HepG2 (cell line): ENCODE data around the gene S100A5. TPM values are rescaled to one million over a fixed set of nuclear protein-coding genes. Genes with fewer than 3 reads are reported as not detected.

Experiments
- ATAC-seq: fragments of 200-7000 bp; cut with Tn5 transposase; 3 replicates; pipeline ENCODE4 v1.9.1; 2020; ENCODE audit warnings: mild to moderate bottlenecking, moderate library complexity
- BruUV-seq: library from RNA; stranded (reverse); fragments of 400-500 nt; replicated peaks from 2 replicates; lab custom pipeline; 2021; lab: Mats Ljungman, UMichigan
- CTCF ChIA-PET: fragments of 300-600 bp; formaldehyde crosslinking; extraction: SDS; loops from one replicate; lab custom pipeline; 2021; ENCODE audit warnings: low total read pairs, inconsistent platforms, low intra/inter-chr PET ratio; lab: Yijun Ruan, JAX
- POLR2A ChIA-PET: fragments of 350-600 bp; sonication (Branson Sonifier 250); formaldehyde crosslinking; loops from one replicate; lab custom pipeline; 2020; ENCODE audit warnings: antibody characterized with exemption, inconsistent platforms; lab: Yijun Ruan, JAX
- DNase-seq: peaks from one replicate; pipeline ENCODE4 v3.0.0-alpha.2; 2015; ENCODE audit warnings: low spot score
- FAIRE-seq: peaks from 3 replicates; lab custom pipeline; 2011; peaks lifted over from hg19 to GRCh38; lab: Jason Lieb, UNC
- H2AFZ ChIP-seq: one replicate; pipeline ENCODE4 v1.6.1; 2011; ENCODE audit warnings: low read length, inconsistent platforms
- H3K27ac ChIP-seq: fragments of 300-600 bp; 3 replicates; pipeline ENCODE4 v1.8.0; 2011; ENCODE audit warnings: mixed run types, mild to moderate bottlenecking, mixed read lengths, low read length, inconsistent platforms; ENCODE audit not compliant: insufficient read depth; ENCODE audit errors: extremely low read length
- H3K27me3 ChIP-seq, 2 experiments: fragments of 200-600 bp in 1 of 2; 2 replicates in 1 of 2; 3 replicates in 1 of 2; pipeline versions ENCODE4 v1.6.0 to v1.8.0; 2011; ENCODE audit warnings: low read length in 2 of 2, mild to moderate bottlenecking in 2 of 2, moderate library complexity in 2 of 2, inconsistent platforms in 1 of 2; ENCODE audit not compliant: insufficient read depth in 2 of 2, control insufficient read depth in 1 of 2
- H3K36me3 ChIP-seq, 2 experiments: fragments of 200-600 bp in 1 of 2; replicated peaks in 1 of 2; 2 replicates in 1 of 2; 3 replicates in 1 of 2; pipeline versions ENCODE4 v1.5.1 to v1.8.0; 2011; ENCODE audit warnings: low read length in 2 of 2, inconsistent platforms in 1 of 2; ENCODE audit not compliant: insufficient read depth in 2 of 2, control insufficient read depth in 1 of 2
- H3K4me1 ChIP-seq: 2 replicates; pipeline ENCODE4 v1.5.1; 2012; ENCODE audit warnings: low read length, inconsistent platforms; ENCODE audit not compliant: insufficient read depth
- H3K4me2 ChIP-seq: 2 replicates; pipeline ENCODE4 v1.6.0; 2011; ENCODE audit warnings: low read depth, low read length, inconsistent platforms
- H3K4me3 ChIP-seq, 3 experiments: fragments of 200-600 bp in 1 of 3; sonication (generic), shearing (Covaris generic) in 1 of 3; replicated peaks in 1 of 3; 2 replicates each; pipeline ENCODE4 v1.5.1; 2011 to 2016; ENCODE audit warnings: low read length in 3 of 3, inconsistent platforms in 2 of 3, low read depth in 2 of 3, mild to moderate bottlenecking in 2 of 3, control low read depth in 1 of 3, mixed read lengths in 1 of 3; ENCODE audit not compliant: insufficient read depth in 1 of 3
- H3K79me2 ChIP-seq: one replicate; pipeline ENCODE4 v1.6.1; 2011; ENCODE audit warnings: low read length, inconsistent platforms; ENCODE audit not compliant: insufficient read depth
- H3K9ac ChIP-seq: 2 replicates; pipeline ENCODE4 v1.6.0; 2011; ENCODE audit warnings: mild to moderate bottlenecking, low read depth, low read length, inconsistent platforms; ENCODE audit not compliant: insufficient read depth
- H3K9me3 ChIP-seq: 2 replicates; pipeline ENCODE4 v1.5.1; 2012; ENCODE audit warnings: mild to moderate bottlenecking, low read length
- H4K20me1 ChIP-seq: 2 replicates; pipeline ENCODE4 v1.6.0; 2011; ENCODE audit warnings: inconsistent platforms, mild to moderate bottlenecking, low read length, moderate library complexity; ENCODE audit not compliant: insufficient read depth
- ATRX ChIP-seq: sonication (generic); formaldehyde crosslinking; IDR thresholded peaks from 2 replicates; pipeline ENCODE4 v1.4.0; 2020; ENCODE audit warnings: missing genetic modification reagents, borderline replicate concordance
- CBX2 ChIP-seq, 2 experiments: fragments of 200-600 bp in 1 of 2; sonication (generic); formaldehyde crosslinking in 1 of 2; IDR thresholded peaks; 2 replicates each; pipeline versions ENCODE4 v1.7.0 to v1.8.1; 2018 to 2022; ENCODE audit warnings: low read depth in 2 of 2, low read length in 1 of 2, mild to moderate bottlenecking in 1 of 2, missing genetic modification reagents in 1 of 2
- DMTF1 ChIP-seq: sonication (generic); formaldehyde crosslinking; IDR thresholded peaks from 2 replicates; pipeline ENCODE4 v1.4.0; 2020; ENCODE audit warnings: mild to moderate bottlenecking, missing genetic modification reagents
- EZH2 ChIP-seq: conservative IDR thresholded peaks from 2 replicates; pipeline ENCODE4 v1.6.1; 2012; ENCODE audit warnings: mild to moderate bottlenecking, low read depth, low read length, moderate library complexity
- FOXO4 ChIP-seq: sonication (generic); formaldehyde crosslinking; conservative IDR thresholded peaks from 2 replicates; pipeline ENCODE4 v1.8.1; 2023; ENCODE audit warnings: missing genetic modification reagents
- NFE2 ChIP-seq: sonication (generic); formaldehyde crosslinking; IDR thresholded peaks from 2 replicates; pipeline ENCODE4 v1.4.0; 2020; ENCODE audit warnings: missing genetic modification reagents
- PREB ChIP-seq: sonication (generic); formaldehyde crosslinking; IDR thresholded peaks from 2 replicates; pipeline ENCODE4 v1.4.0; 2020; ENCODE audit warnings: missing genetic modification reagents
- SAFB2 ChIP-seq: sonication (generic); formaldehyde crosslinking; IDR thresholded peaks from 2 replicates; pipeline ENCODE4 v1.5.1; 2020; ENCODE audit warnings: missing genetic modification reagents, low read depth, mild to moderate bottlenecking, borderline replicate concordance
- ZNF260 ChIP-seq: sonication (generic); formaldehyde crosslinking; IDR thresholded peaks from 2 replicates; pipeline ENCODE4 v1.4.0; 2020; ENCODE audit warnings: missing genetic modification reagents, low read depth, mild to moderate bottlenecking, borderline replicate concordance
- ZNF557 ChIP-seq: sonication (generic); formaldehyde crosslinking; IDR thresholded peaks from 2 replicates; pipeline ENCODE4 v1.4.0; 2020; ENCODE audit warnings: missing genetic modification reagents
- ZNF710 ChIP-seq: sonication (generic); formaldehyde crosslinking; IDR thresholded peaks from 2 replicates; pipeline ENCODE4 v1.5.0; 2020; ENCODE audit warnings: mild to moderate bottlenecking, missing genetic modification reagents, borderline replicate concordance
- WGBS: methylation state at CpG from one replicate; pipeline ENCODE4 v1.1.6; 2017; ENCODE audit warnings: low lambda C conversion rate; 5-methylcytosine and 5-hydroxymethylcytosine counted together
- in situ Hi-C: cut with HindIII; loops from 2 replicates; pipeline ENCODE4 v1.10.0; 2017; ENCODE audit warnings: low pct_unique_long_range_greater_than_20kb; ENCODE audit not compliant: extremely low pct_ligation_motif_present
- intact Hi-C: fragments of 100-400 bp; cut with micrococcal nuclease; formaldehyde crosslinking; loops from one replicate; pipeline ENCODE4 v1.10.0; 2022; ENCODE audit not compliant: unreplicated experiment
- polyA plus RNA-seq, 8 experiments: library from polyadenylated mRNA; depleted of rRNA in 3 of 8; stranded (reverse) in 7 of 8; unstranded in 1 of 8; fragments of >200 nt; fragmentation: Illumina TruSeq in 4 of 8; extraction: Trizol in 4 of 8; gene quantifications; 2 replicates each; pipeline versions ENCODE4 v1.2.1 to v1.2.3, GENCODE V29; 2011 to 2016; ENCODE audit warnings: low read depth in 4 of 8, missing spikeins in 1 of 8, mixed read lengths in 1 of 8; ENCODE audit not compliant: insufficient read depth in 1 of 8
- total RNA-seq, 5 experiments: library from RNA; depleted of rRNA; stranded (reverse); fragments of >200 nt; fragmentation: Illumina TruSeq; extraction: Trizol; gene quantifications; 2 replicates each; pipeline ENCODE4 v1.2.3, GENCODE V29; 2016; ENCODE audit warnings: low read depth in 1 of 5

The S100A5 gene
- total and polyA plus RNA-seq, 2 of the 13 experiments (the other 11 are each of a cell fraction or from before 2014, with no cell fraction given): not detected

GRCh38 chr1:153506386-153506785 lies 34.3 kb downstream of the S100A5 start:
- H4K20me1 ChIP-seq: no peaks in the 10 kb centered on the region
- H3K4me1 ChIP-seq: peaks cover 30% of the 10 kb centered on the region
- H3K9me3 ChIP-seq: no peaks in the 10 kb centered on the region
- intact Hi-C loops (loop anchor here (10.0 kb wide), 1 partner anchor 238 kb away; no protein-coding TSS in a partner anchor), in situ Hi-C loops (loop anchor here (5.0 kb wide), 2 partner anchors 61 to 121 kb away; partner anchors contain the start of genes S100A1, S100A13 and S100A2)
- no peaks in the 10 kb centered on the region for H3K36me3 ChIP-seq
- 66% methylated on average over 5 of the region's 5 CpGs for WGBS
- no peak for FAIRE-seq
- no peak overlapping the region for H3K27ac ChIP-seq
- BruUV-seq: no TSS peak
- no peak overlapping the region for H3K4me3 ChIP-seq
- peaks cover 0 to 6% of the 10 kb centered on the region in 2 experiments; a peak in 2 of 5 replicates for H3K27me3 ChIP-seq
- no peak for DNase-seq
- peak overlapping the region; percentile 49 for H3K4me2 ChIP-seq
- TF ChIP-seq PREB: no peak
- no peak for TF ChIP-seq SAFB2 (CRISPR knock-in tag)
- TF ChIP-seq FOXO4 (CRISPR knock-in tag): no peak
- no peak for TF ChIP-seq CBX2 (IDR thresholded peaks at IDR 0.05; ENCODE audit: low read depth, low read length)
- no peak for TF ChIP-seq CBX2 (CRISPR knock-in tag; IDR thresholded peaks at IDR 0.05; ENCODE audit: low read depth)
- no peak for TF ChIP-seq NFE2 (CRISPR knock-in tag)
- TF ChIP-seq EZH2: no peak
- no peak for TF ChIP-seq ATRX (CRISPR knock-in tag)
- TF ChIP-seq ZNF557: no peak
- TF ChIP-seq DMTF1 (CRISPR knock-in tag): no peak
- no peak for TF ChIP-seq ZNF260
- no peak for TF ChIP-seq ZNF710 (CRISPR knock-in tag)
- H2AFZ ChIP-seq: no peak overlapping the region
- ATAC-seq: peak; percentile 7; the same call in 1 of the 3 replicates
- ChIA-PET CTCF (no interaction called here), POLR2A (interaction anchor here (0.7 to 1.7 kb wide), 7 partner anchors 38 to 262 kb away, joined by 3 to 10 read pairs (median 4); partner anchors contain the start of genes CHTOP, S100A1 and S100A13)
- no peak overlapping the region for H3K9ac ChIP-seq
- H3K79me2 ChIP-seq: no peaks in the 10 kb centered on the region
